GM06990 (cell line): ENCODE measurements around the gene MISP3.

ENCODE experiments used
- DNase-seq: peaks from one replicate; pipeline ENCODE4 v3.0.0-alpha.2; 2011; ENCODE audit not compliant: insufficient read length; ENCODE audit errors: extremely low read depth
- H3K27me3 ChIP-seq: replicated peaks from 2 replicates; pipeline ENCODE4 v1.6.0; 2011; ENCODE audit warnings: low read length; ENCODE audit not compliant: control insufficient read depth, insufficient read depth
- H3K36me3 ChIP-seq: 2 replicates; pipeline ENCODE4 v1.5.1; 2011; ENCODE audit warnings: low read length; ENCODE audit not compliant: control insufficient read depth, insufficient read depth
- H3K4me3 ChIP-seq: replicated peaks from 2 replicates; pipeline ENCODE4 v1.5.1; 2011; ENCODE audit warnings: low read depth, mild to moderate bottlenecking, control low read depth, low read length
- CTCF ChIP-seq: IDR thresholded peaks from 2 replicates; pipeline ENCODE4 v1.5.1; 2011; ENCODE audit warnings: low read length, control low read depth, mild to moderate bottlenecking, inconsistent platforms; ENCODE audit not compliant: insufficient read depth, poor library complexity, severe bottlenecking

MISP3 gene

GRCh38 chr19:14116918-14117578 lies 44.5 kb downstream of the MISP3 start:
- no peak for DNase-seq
- no peaks in the 10 kb centered on the region for H3K27me3 ChIP-seq
- H3K4me3 ChIP-seq = peak overlapping the region; percentile 82
- no peaks in the 10 kb centered on the region; the same call in none of the 2 replicates for H3K36me3 ChIP-seq
- TF ChIP-seq CTCF = no peak

- H3K4me3 ChIP-seq = peak within 1 kb of the TSS; percentile 82
- TF ChIP-seq CTCF = no peak
- peaks cover 1% of the 10 kb centered on the region for H3K36me3 ChIP-seq
- DNase-seq = peak; percentile 100
- H3K27me3 ChIP-seq = no peaks in the 10 kb centered on the region
These were observed 45.1 kb downstream of the MISP3 start, which contains the start of gene PRKACA for GRCh38 chr19:14117668-14118164. PRKACA (minus strand) TSS chr19:14117762; CDS start chr19:14117547, 215 bp downstream.

GRCh38 chr19:14118165-14119051 lies 45.8 kb downstream of the MISP3 start:
- H3K27me3 ChIP-seq = no peaks in the 10 kb centered on the region
- H3K4me3 ChIP-seq = peak overlapping the region; percentile 68
- H3K36me3 ChIP-seq = peaks cover 1% of the 10 kb centered on the region
- DNase-seq = peak; percentile 35
- no peak for TF ChIP-seq CTCF

- peaks cover 1% of the 10 kb centered on the region for H3K36me3 ChIP-seq
- H3K27me3 ChIP-seq = no peaks in the 10 kb centered on the region
- no peak overlapping the region for H3K4me3 ChIP-seq
- no peak for TF ChIP-seq CTCF
- no peak for DNase-seq
These were observed 46.6 kb downstream of the MISP3 start for GRCh38 chr19:14119146-14119545.

GRCh38 chr19:14119644-14120496 lies 47.3 kb downstream of the MISP3 start:
- Histone ChIP-seq H3K36me3 (peaks cover 4% of the 10 kb centered on the region), H3K4me3 (no peak overlapping the region), H3K27me3 (no peaks in the 10 kb centered on the region)
- no peak for TF ChIP-seq CTCF
- no peak for DNase-seq
